GM21619 (cell line): Measurements from ENCODE around the gene ERICH6B.

Source experiments
- ATAC-seq: cut with Tn5 transposase; IDR thresholded peaks from one replicate; pipeline ENCODE4 v1.9.1; 2021; ENCODE audit not compliant: unreplicated experiment

The ERICH6B gene

GRCh38 chr13:45545686-45546409 lies 69.7 kb downstream of the ERICH6B start:
- no peak for ATAC-seq

- no peak for ATAC-seq
These were observed 71.0 kb downstream of the ERICH6B start for GRCh38 chr13:45544520-45544919.

GRCh38 chr13:45542878-45543277 lies 72.7 kb downstream of the ERICH6B start:
- no peak for ATAC-seq

- no peak for ATAC-seq
These were observed 73.1 kb downstream of the ERICH6B start for GRCh38 chr13:45542391-45542790.

- no peak for ATAC-seq
These were observed 73.7 kb downstream of the ERICH6B start for GRCh38 chr13:45541806-45542205.

GRCh38 chr13:45540864-45541263 lies 74.7 kb downstream of the ERICH6B start:
- ATAC-seq: no peak

GRCh38 chr13:45540195-45540594 lies 75.3 kb downstream of the ERICH6B start:
- ATAC-seq: no peak

- ATAC-seq: no peak
These were observed 77.2 kb downstream of the ERICH6B start for GRCh38 chr13:45538382-45538781.

- no peak for ATAC-seq
These were observed 78.0 kb downstream of the ERICH6B start for GRCh38 chr13:45537516-45537915.

GRCh38 chr13:45536224-45536623 lies 79.3 kb downstream of the ERICH6B start:
- ATAC-seq: no peak

- no peak for ATAC-seq
These were observed 80.9 kb downstream of the ERICH6B start for GRCh38 chr13:45534604-45535003.

- no peak for ATAC-seq
These were observed 85.8 kb downstream of the ERICH6B start for GRCh38 chr13:45529758-45530157.

- ATAC-seq: no peak
These were observed 87.7 kb downstream of the ERICH6B start for GRCh38 chr13:45527699-45528462.

GRCh38 chr13:45522571-45522970 lies 93.0 kb downstream of the ERICH6B start:
- no peak for ATAC-seq

- ATAC-seq: no peak
These were observed 94.2 kb downstream of the ERICH6B start for GRCh38 chr13:45521297-45521696.

GRCh38 chr13:45519493-45519892 lies 96.0 kb downstream of the ERICH6B start:
- ATAC-seq: no peak

- ATAC-seq: no peak
These were observed 96.9 kb downstream of the ERICH6B start for GRCh38 chr13:45518525-45519245.

GRCh38 chr13:45516757-45517156 lies 98.8 kb downstream of the ERICH6B start:
- ATAC-seq: no peak

GRCh38 chr13:45512098-45512496 lies 103.4 kb downstream of the ERICH6B start:
- ATAC-seq: no peak

- ATAC-seq: no peak
These were observed 104.0 kb downstream of the ERICH6B start for GRCh38 chr13:45511310-45512097.

GRCh38 chr13:45510672-45511071 lies 104.9 kb downstream of the ERICH6B start:
- ATAC-seq: no peak
